ENCODE results near the gene DLG5. TPM values are rescaled to one million over a fixed set of nuclear protein-coding genes. Genes with fewer than 3 reads are reported as not detected.
A peak's percentile ranks its signal among the peaks of the same experiment; 100 is the strongest.

The DLG5 gene
- total and polyA plus RNA-seq, 9 of the 15 experiments (the other 6 are each of a cell fraction or from before 2014, with no cell fraction given), result 1.4 to 26.8 (median 11.2) TPM

GRCh38 chr10:77974396-77975074 is 48.0 kb upstream of the DLG5 start (continued):
- peak; percentile 49 for TF ChIP-seq VEZF1 (CRISPR knock-in tag; IDR thresholded peaks at IDR 0.05)
- TF ChIP-seq NCOA1 (IDR thresholded peaks at IDR 0.05; ENCODE audit: low read depth), result no peak
- TF ChIP-seq GTF3C2 (IDR thresholded peaks at IDR 0.05; ENCODE audit: borderline replicate concordance, extremely low read depth, insufficient read length), result peak; percentile 26
- TF ChIP-seq FOXA3 (CRISPR knock-in tag; conservative IDR thresholded peaks at IDR 0.05 in 1 of 2, IDR thresholded peaks at IDR 0.05 in 1 of 2), result no peak
- TF ChIP-seq HMGXB4 (CRISPR knock-in tag; IDR thresholded peaks at IDR 0.05), result no peak
- TF ChIP-seq MAFF (IDR thresholded peaks at IDR 0.05; ENCODE audit: low read length), result no peak
- TF ChIP-seq ZBTB9 (CRISPR knock-in tag; IDR thresholded peaks at IDR 0.05), result no peak
- no peak for TF ChIP-seq KDM5B (IDR thresholded peaks at IDR 0.05; ENCODE audit: insufficient replicate concordance, low read depth, low read length)
- no peak for TF ChIP-seq POLR2B (IDR thresholded peaks at IDR 0.05; ENCODE audit: low read depth, partially characterized antibody)
- TF ChIP-seq ATF4 (CRISPR knock-in tag; IDR thresholded peaks at IDR 0.05), result no peak
- TF ChIP-seq TCF3 (CRISPR knock-in tag; IDR thresholded peaks at IDR 0.05), result no peak
